HG03565 (cell line): ENCODE results near the gene ADAMTSL3.

ENCODE experiments used
- ATAC-seq: cut with Tn5 transposase; IDR thresholded peaks from one replicate; pipeline ENCODE4 v1.9.1; 2021; ENCODE audit warnings: mild to moderate bottlenecking, moderate library complexity; ENCODE audit not compliant: unreplicated experiment

The ADAMTSL3 gene

GRCh38 chr15:83871808-83872559, 218.1 kb downstream of the ADAMTSL3 start:
- ATAC-seq, result peak; percentile 79

- ATAC-seq, result no peak
Observed at GRCh38 chr15:83873966-83874365, 220.0 kb downstream of the ADAMTSL3 start.

- ATAC-seq, result no peak
Observed at GRCh38 chr15:83880529-83880928, 226.6 kb downstream of the ADAMTSL3 start.

- ATAC-seq, result no peak
Observed at GRCh38 chr15:83881156-83881555, 227.2 kb downstream of the ADAMTSL3 start.

- ATAC-seq, result no peak
Observed at GRCh38 chr15:83886321-83886720, 232.4 kb downstream of the ADAMTSL3 start.

GRCh38 chr15:83887404-83887803, 233.5 kb downstream of the ADAMTSL3 start:
- ATAC-seq, result no peak

- no peak for ATAC-seq
Observed at GRCh38 chr15:83887961-83888360, 234.0 kb downstream of the ADAMTSL3 start.

GRCh38 chr15:83889995-83890394, 236.1 kb downstream of the ADAMTSL3 start:
- no peak for ATAC-seq

GRCh38 chr15:83890587-83890986, 236.7 kb downstream of the ADAMTSL3 start:
- ATAC-seq, result no peak

- no peak for ATAC-seq
Observed at GRCh38 chr15:83892498-83892897, 238.6 kb downstream of the ADAMTSL3 start.

GRCh38 chr15:83893308-83893707, 239.4 kb downstream of the ADAMTSL3 start:
- ATAC-seq, result no peak

GRCh38 chr15:83897037-83897436, 243.1 kb downstream of the ADAMTSL3 start:
- ATAC-seq, result no peak

GRCh38 chr15:83898361-83898760, 244.4 kb downstream of the ADAMTSL3 start:
- no peak for ATAC-seq

GRCh38 chr15:83899670-83900069, 245.7 kb downstream of the ADAMTSL3 start:
- ATAC-seq, result no peak

GRCh38 chr15:83904107-83905040, 250.5 kb downstream of the ADAMTSL3 start:
- no peak for ATAC-seq

GRCh38 chr15:83905556-83906273, 251.8 kb downstream of the ADAMTSL3 start:
- ATAC-seq, result no peak

- no peak for ATAC-seq
Observed at GRCh38 chr15:83911345-83911744, 257.4 kb downstream of the ADAMTSL3 start.

- no peak for ATAC-seq
Observed at GRCh38 chr15:83912343-83912742, 258.4 kb downstream of the ADAMTSL3 start.

GRCh38 chr15:83913034-83913632, 259.2 kb downstream of the ADAMTSL3 start:
- ATAC-seq, result no peak

- no peak for ATAC-seq
Observed at GRCh38 chr15:83914906-83915305, 261.0 kb downstream of the ADAMTSL3 start.

GRCh38 chr15:83917432-83917831, 263.5 kb downstream of the ADAMTSL3 start:
- ATAC-seq, result no peak
